IMR-90 (cell line): ENCODE measurements around the gene CELF5. TPM values are rescaled to one million over a fixed set of nuclear protein-coding genes. Genes with fewer than 3 reads are reported as not detected.

Experiments
- ATAC-seq: fragments of 200-7000 bp; cut with Tn5 transposase; 2 replicates; pipeline ENCODE4 v1.9.1; 2020; ENCODE audit warnings: low read depth, mild to moderate bottlenecking, moderate library complexity
- BruUV-seq: library from RNA; stranded (reverse); fragments of 400-500 nt; replicated peaks from 2 replicates; lab custom pipeline; 2021; lab: Mats Ljungman, UMichigan
- CTCF ChIA-PET: fragments of 300-600 bp; formaldehyde crosslinking; extraction: SDS; loops from one replicate; lab custom pipeline; 2021; ENCODE audit warnings: antibody characterized with exemption; lab: Yijun Ruan, JAX
- POLR2A ChIA-PET: fragments of 300-600 bp; sonication (Branson Sonifier 250); formaldehyde crosslinking; loops from one replicate; lab custom pipeline; 2022; ENCODE audit warnings: antibody characterized with exemption; ENCODE audit not compliant: unreplicated experiment; lab: Charles Lee
- DNase-seq: peaks from one replicate; pipeline ENCODE4 v3.0.0; 2013
- H2AFZ ChIP-seq: replicated peaks from 2 replicates; pipeline ENCODE3; 2013; ENCODE audit warnings: low read length, mild to moderate bottlenecking; ENCODE audit not compliant: poor library complexity
- H2AK5ac ChIP-seq: 2 replicates; pipeline ENCODE4 v1.6.1; 2013; ENCODE audit warnings: low read depth, low read length, inconsistent platforms
- H2AK9ac ChIP-seq: replicated peaks from 2 replicates; pipeline ENCODE3; 2013; ENCODE audit warnings: mild to moderate bottlenecking, low read depth, low read length, moderate library complexity; ENCODE audit not compliant: poor library complexity
- H2BK120ac ChIP-seq: 2 replicates; pipeline ENCODE4 v1.6.1; 2013; ENCODE audit warnings: low read depth, low read length, inconsistent platforms
- H2BK15ac ChIP-seq: 3 replicates; pipeline ENCODE4 v1.6.1; 2013; ENCODE audit warnings: low read depth, low read length, inconsistent platforms
- H2BK20ac ChIP-seq: 2 replicates; pipeline ENCODE4 v1.6.1; 2013; ENCODE audit warnings: low read depth, mild to moderate bottlenecking, inconsistent platforms, low read length, moderate library complexity
- H2BK5ac ChIP-seq: 2 replicates; pipeline ENCODE4 v1.6.1; 2013; ENCODE audit warnings: mild to moderate bottlenecking, low read depth, low read length, inconsistent platforms; ENCODE audit not compliant: poor library complexity, severe bottlenecking
- H3K14ac ChIP-seq: replicated peaks from 2 replicates; pipeline ENCODE4 v1.6.1; 2013; ENCODE audit warnings: low read depth, low read length, inconsistent platforms
- H3K18ac ChIP-seq: 2 replicates; pipeline ENCODE4 v1.6.1; 2013; ENCODE audit warnings: low read depth, low read length, control low read depth
- H3K23ac ChIP-seq: 2 replicates; pipeline ENCODE4 v1.6.1; 2013; ENCODE audit warnings: low read depth, low read length, inconsistent platforms
- H3K27ac ChIP-seq: 2 replicates; pipeline ENCODE4 v1.5.1; 2013; ENCODE audit warnings: mild to moderate bottlenecking, control low read depth, low read length; ENCODE audit not compliant: insufficient read depth
- H3K27me3 ChIP-seq: 2 replicates; pipeline ENCODE4 v1.6.1; 2013; ENCODE audit warnings: low read length; ENCODE audit not compliant: control insufficient read depth, insufficient read depth
- H3K36me3 ChIP-seq: 2 replicates; pipeline ENCODE4 v1.6.1; 2013; ENCODE audit warnings: low read length, mixed read lengths; ENCODE audit not compliant: control insufficient read depth, insufficient read depth
- H3K4ac ChIP-seq: 2 replicates; pipeline ENCODE4 v1.6.1; 2013; ENCODE audit warnings: low read depth, low read length, inconsistent platforms
- H3K4me1 ChIP-seq: 2 replicates; pipeline ENCODE4 v1.6.1; 2013; ENCODE audit warnings: low read length, mixed read lengths; ENCODE audit not compliant: control insufficient read depth, insufficient read depth
- H3K4me2 ChIP-seq: 2 replicates; pipeline ENCODE4 v1.6.1; 2013; ENCODE audit warnings: low read depth, mild to moderate bottlenecking, control low read depth, low read length, moderate library complexity
- H3K4me3 ChIP-seq: 2 replicates; pipeline ENCODE4 v1.5.1; 2013; ENCODE audit warnings: low read depth, mild to moderate bottlenecking, control low read depth, low read length, moderate library complexity; ENCODE audit not compliant: insufficient read depth
- H3K56ac ChIP-seq: 2 replicates; pipeline ENCODE4 v1.6.1; 2013; ENCODE audit warnings: low read length, inconsistent platforms; ENCODE audit not compliant: insufficient read depth; ENCODE audit errors: extremely low read depth
- H3K79me1 ChIP-seq, 2 experiments: 2 replicates each; pipeline ENCODE4 v1.6.1; 2013; ENCODE audit warnings: low read length in 2 of 2, inconsistent platforms in 1 of 2, low read depth in 1 of 2
- H3K9ac ChIP-seq: 2 replicates; pipeline ENCODE4 v1.6.1; 2013; ENCODE audit warnings: low read depth, low read length, control low read depth
- H3K9me1 ChIP-seq: 2 replicates; pipeline ENCODE4 v1.6.1; 2013; ENCODE audit warnings: low read length, inconsistent platforms; ENCODE audit not compliant: insufficient read depth
- H3K9me3 ChIP-seq: 2 replicates; pipeline ENCODE4 v1.6.1; 2013; ENCODE audit warnings: low read length; ENCODE audit not compliant: control insufficient read depth, insufficient read depth
- H4K20me1 ChIP-seq: 2 replicates; pipeline ENCODE4 v1.6.1; 2013; ENCODE audit warnings: low read length, inconsistent platforms; ENCODE audit not compliant: insufficient read depth
- H4K5ac ChIP-seq: 2 replicates; pipeline ENCODE4 v1.6.1; 2013; ENCODE audit warnings: mild to moderate bottlenecking, low read depth, low read length, control low read depth
- H4K8ac ChIP-seq, 2 experiments: 2 replicates each; pipeline ENCODE4 v1.6.1; 2013; ENCODE audit warnings: low read depth in 2 of 2, low read length in 2 of 2, control low read depth in 1 of 2, inconsistent platforms in 1 of 2
- H4K91ac ChIP-seq: 2 replicates; pipeline ENCODE4 v1.6.1; 2013; ENCODE audit warnings: low read depth, low read length, inconsistent platforms; ENCODE audit not compliant: insufficient read depth
- CEBPB ChIP-seq: IDR thresholded peaks from 2 replicates; pipeline ENCODE4 v1.6.1; 2012; ENCODE audit warnings: low read depth, low read length, improper control_type of control experiment
- MAZ ChIP-seq: IDR thresholded peaks from 2 replicates; pipeline ENCODE4 v1.6.1; 2012; ENCODE audit warnings: low read depth, mild to moderate bottlenecking, low read length, improper control_type of control experiment, moderate library complexity, borderline replicate concordance
- RCOR1 ChIP-seq: IDR thresholded peaks from 2 replicates; pipeline ENCODE4 v1.6.1; 2012; ENCODE audit warnings: mild to moderate bottlenecking, low read length, improper control_type of control experiment; ENCODE audit not compliant: insufficient replicate concordance
- RFX5 ChIP-seq: IDR thresholded peaks from 2 replicates; pipeline ENCODE4 v1.8.0; 2012; ENCODE audit warnings: low read depth, mild to moderate bottlenecking, low read length, moderate library complexity
- WGBS, 2 experiments: methylation state at CpG; one replicate each; pipeline versions ENCODE4 v1.1.5 to v1.1.7; 2013; ENCODE audit warnings: missing lambda C conversion rate in 2 of 2; ENCODE audit not compliant: insufficient read length in 1 of 2; ENCODE audit errors: extremely low coverage in 2 of 2; 5-methylcytosine and 5-hydroxymethylcytosine counted together
- dilution Hi-C: fragments of 300-500 bp; cut with HindIII; formaldehyde crosslinking; loops from one replicate; pipeline ENCODE4 v1.14.3; 2018; ENCODE audit warnings: low sequenced_read_pairs; ENCODE audit not compliant: unreplicated experiment
- in situ Hi-C: fragments of 300-500 bp; cut with MboI; formaldehyde crosslinking; loops from 3 replicates; pipeline ENCODE4 v1.14.3; 2019; ENCODE audit warnings: low sequenced_read_pairs, inconsistent platforms, mixed read lengths
- intact Hi-C: fragments of 100-400 bp; cut with micrococcal nuclease; formaldehyde crosslinking; loops from 2 replicates; pipeline ENCODE4 v1.10.0; 2022
- polyA plus RNA-seq, 3 experiments: library from polyadenylated mRNA; depleted of rRNA; stranded (reverse); fragments of >200 nt; gene quantifications; 2 replicates each; pipeline ENCODE4 v1.2.3, GENCODE V29; 2012; ENCODE audit warnings: low replicate concordance in 1 of 3
- total RNA-seq: library from RNA; depleted of rRNA; stranded (reverse); fragments of >200 nt; gene quantifications from 2 replicates; pipeline ENCODE4 v1.2.3, GENCODE V29; 2012
- TF ChIP-seq, protein P1 (sequence below): fragments of 150-350 bp; IDR thresholded peaks from 2 replicates; pipeline ENCODE4 v1.6.1; 2016; ENCODE audit warnings: low read depth, mild to moderate bottlenecking, low read length, moderate library complexity, borderline replicate concordance

The CELF5 gene
- total and polyA plus RNA-seq, 2 of the 4 experiments (the other 2 are of a cell fraction), result 0.02 TPM; not detected in 1

DNA sequence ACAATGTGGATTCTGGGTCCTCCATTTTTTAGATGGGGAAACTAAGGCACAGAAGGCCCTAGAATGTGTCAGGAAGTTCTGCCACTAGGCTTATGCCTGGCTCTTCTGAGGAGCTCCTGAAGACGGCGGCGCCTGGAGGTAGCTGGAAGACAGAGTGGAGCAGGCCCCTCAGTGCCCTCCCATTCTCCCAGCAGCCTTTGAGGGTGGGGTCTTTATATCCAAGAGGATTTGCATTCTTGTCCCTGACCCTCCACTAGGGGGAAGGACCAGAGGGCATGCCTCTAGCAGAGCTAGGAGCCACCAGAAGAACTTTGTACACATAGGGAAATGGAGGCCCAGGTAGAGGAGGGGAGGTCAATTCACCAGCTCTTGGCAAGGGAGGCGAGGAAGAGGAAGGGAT is 9.4 kb downstream of the CELF5 start:
- H3K79me1 ChIP-seq, result no peaks in the 10 kb centered on the region
- H3K18ac ChIP-seq, result no peak overlapping the region
- TF ChIP-seq MAZ, result no peak
- TF ChIP-seq, protein P1, sequence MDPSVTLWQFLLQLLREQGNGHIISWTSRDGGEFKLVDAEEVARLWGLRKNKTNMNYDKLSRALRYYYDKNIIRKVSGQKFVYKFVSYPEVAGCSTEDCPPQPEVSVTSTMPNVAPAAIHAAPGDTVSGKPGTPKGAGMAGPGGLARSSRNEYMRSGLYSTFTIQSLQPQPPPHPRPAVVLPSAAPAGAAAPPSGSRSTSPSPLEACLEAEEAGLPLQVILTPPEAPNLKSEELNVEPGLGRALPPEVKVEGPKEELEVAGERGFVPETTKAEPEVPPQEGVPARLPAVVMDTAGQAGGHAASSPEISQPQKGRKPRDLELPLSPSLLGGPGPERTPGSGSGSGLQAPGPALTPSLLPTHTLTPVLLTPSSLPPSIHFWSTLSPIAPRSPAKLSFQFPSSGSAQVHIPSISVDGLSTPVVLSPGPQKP, result no peak
- TF ChIP-seq CEBPB, result no peak
- TF ChIP-seq RFX5, result no peak
- TF ChIP-seq RCOR1, result no peak
- H4K5ac ChIP-seq, result no peak overlapping the region
- in situ Hi-C loops, result no loop called here
- H4K8ac ChIP-seq, result no peak overlapping the region
- H3K9ac ChIP-seq, result no peak overlapping the region
- H2AK5ac ChIP-seq, result no peak overlapping the region
- H3K56ac ChIP-seq, result no peak overlapping the region
- no TSS peak for BruUV-seq
- H4K91ac ChIP-seq, result no peak overlapping the region
- no peak overlapping the region for H2BK20ac ChIP-seq
- intact Hi-C loops, result no loop called here
- ChIA-PET POLR2A (no interaction called here), CTCF (interaction anchor here (1.3 kb wide), 1 partner anchor 9 kb away, joined by 3 read pairs; the partner anchor contains the start of gene CELF5)
- DNase-seq (no peak), ATAC-seq (no peak)
- no peaks in the 10 kb centered on the region; the same call in 1 of the 2 replicates for H3K9me3 ChIP-seq
- no peak overlapping the region for H2BK15ac ChIP-seq
- H2BK120ac ChIP-seq, result no peak overlapping the region
- no peak overlapping the region for H2AFZ ChIP-seq
- H3K9me1 ChIP-seq, result no peaks in the 10 kb centered on the region
- H3K4me2 ChIP-seq, result no peak overlapping the region
- H3K27me3 ChIP-seq, result peaks cover 25% of the 10 kb centered on the region
- H3K4me1 ChIP-seq, result no peaks in the 10 kb centered on the region
- no CpG with 5 or more reads among the region's 4 CpGs for WGBS, 2 experiments
- no peak overlapping the region for H3K4ac ChIP-seq
- no peak overlapping the region for H3K14ac ChIP-seq
- H2AK9ac ChIP-seq, result no peak overlapping the region
- no peaks in the 10 kb centered on the region for H4K20me1 ChIP-seq
- no peaks in the 10 kb centered on the region for H3K36me3 ChIP-seq
- no peak overlapping the region for H3K27ac ChIP-seq
- no peak overlapping the region for H3K4me3 ChIP-seq
- H2BK5ac ChIP-seq, result no peak overlapping the region
- H3K23ac ChIP-seq, result no peak overlapping the region
- dilution Hi-C loops, result no loop called here
